22Rv1 (cell line): ENCODE results near the gene ADCY5.

ENCODE experiments used
- CTCF ChIP-seq: fragments of 450-650 bp; IDR thresholded peaks from 2 replicates; pipeline ENCODE4 v1.5.1; 2017; ENCODE audit warnings: mild to moderate bottlenecking
- ZFX ChIP-seq: fragments of 450-650 bp; IDR thresholded peaks from 2 replicates; pipeline ENCODE4 v1.6.1; 2017; ENCODE audit warnings: antibody characterized with exemption, borderline replicate concordance

- no peak for TF ChIP-seq CTCF
- no peak for TF ChIP-seq ZFX
Observed at GRCh38 chr3:123479891-123480290, 31.0 kb upstream of the ADCY5 start.
